MCF 10A (cell line): Measurements from ENCODE around the gene ATG2B. TPM values are rescaled to one million over a fixed set of nuclear protein-coding genes. Genes with fewer than 3 reads are reported as not detected.

Experiments used
- BruUV-seq: library from RNA; stranded (reverse); fragments of 400-500 nt; replicated peaks from 2 replicates; lab custom pipeline; 2021; lab: Mats Ljungman, UMichigan
- CTCF ChIA-PET: fragments of 300-600 bp; sonication (Branson Sonifier 250); formaldehyde crosslinking; extraction: SDS; loops from one replicate; lab custom pipeline; 2021; ENCODE audit warnings: antibody characterized with exemption, inconsistent platforms; lab: Yijun Ruan, JAX
- POLR2A ChIA-PET: fragments of 300-600, 350-650 bp; sonication (Branson Sonifier 250); formaldehyde crosslinking; extraction: SDS; loops from one replicate; lab custom pipeline; 2020; ENCODE audit warnings: antibody characterized with exemption, inconsistent platforms; lab: Yijun Ruan, JAX
- DNase-seq: peaks from one replicate; pipeline ENCODE4 v3.0.0-alpha.2; 2018; ENCODE audit not compliant: unreplicated experiment
- H3K27ac Mint-ChIP-seq: one replicate; pipeline ENCODE4 v1.8.0; 2022; ENCODE audit warnings: mild to moderate bottlenecking, low read depth, mixed read lengths; ENCODE audit not compliant: unreplicated experiment
- H3K27me3 Mint-ChIP-seq: one replicate; pipeline ENCODE4 v1.8.0; 2022; ENCODE audit warnings: mixed read lengths; ENCODE audit not compliant: insufficient read depth, unreplicated experiment
- H3K36me3 Mint-ChIP-seq: one replicate; pipeline ENCODE4 v1.8.0; 2022; ENCODE audit warnings: mild to moderate bottlenecking, moderate library complexity, mixed read lengths; ENCODE audit not compliant: insufficient read depth, unreplicated experiment
- H3K4me1 Mint-ChIP-seq: one replicate; pipeline ENCODE4 v1.8.0; 2022; ENCODE audit warnings: mixed read lengths; ENCODE audit not compliant: insufficient read depth, unreplicated experiment
- H3K4me3 Mint-ChIP-seq: one replicate; pipeline ENCODE4 v1.8.0; 2022; ENCODE audit warnings: mild to moderate bottlenecking, moderate library complexity, mixed read lengths; ENCODE audit not compliant: unreplicated experiment
- H3K9me3 Mint-ChIP-seq: one replicate; pipeline ENCODE4 v1.8.0; 2022; ENCODE audit warnings: mixed read lengths; ENCODE audit not compliant: unreplicated experiment
- CTCF ChIP-seq: fragments of 200-600 bp; IDR thresholded peaks from one replicate; pipeline ENCODE4 v1.8.0; 2022; ENCODE audit warnings: antibody characterized with exemption, mild to moderate bottlenecking; ENCODE audit not compliant: unreplicated experiment
- intact Hi-C: fragments of 100-400 bp; cut with micrococcal nuclease; formaldehyde crosslinking; loops from 2 replicates; pipeline ENCODE4 v1.14.1; 2022
- total RNA-seq: library from RNA; stranded (reverse); gene quantifications from 2 replicates; pipeline ENCODE4 v1.2.3, GENCODE V29; 2022

Gene ATG2B
- total RNA-seq, 1 experiment from 2014 or later, result 20.5 TPM

GRCh38 chr14:96273629-96274028, 89.5 kb downstream of the ATG2B start:
- POLR2A ChIA-PET, result interaction anchor here (1.6 to 1.9 kb wide), 3 partner anchors 48 to 175 kb away, joined by 5 to 8 read pairs (median 5); no protein-coding TSS in a partner anchor
- CTCF ChIA-PET, result interaction anchor here (0.9 to 10.2 kb wide), 10 partner anchors 11 to 279 kb away, joined by 3 to 298 read pairs (median 12); no protein-coding TSS in a partner anchor
- H3K27ac Mint-ChIP-seq, result no peak overlapping the region
- BruUV-seq, result no TSS peak
- no peak for TF ChIP-seq CTCF
- no peak overlapping the region for H3K4me3 Mint-ChIP-seq
- H3K9me3 Mint-ChIP-seq, result no peaks in the 10 kb centered on the region
- no peaks in the 10 kb centered on the region for H3K27me3 Mint-ChIP-seq
- H3K36me3 Mint-ChIP-seq, result peaks cover 4% of the 10 kb centered on the region
- intact Hi-C loops, result loop anchor here (2.0 to 10.0 kb wide), 2 partner anchors 217 to 709 kb away; no protein-coding TSS in a partner anchor
- H3K4me1 Mint-ChIP-seq, result peaks cover 26% of the 10 kb centered on the region
- no peak for DNase-seq

GRCh38 chr14:96272777-96273473, 90.2 kb downstream of the ATG2B start:
- BruUV-seq, result no TSS peak
- no peak overlapping the region for H3K27ac Mint-ChIP-seq
- H3K27me3 Mint-ChIP-seq, result no peaks in the 10 kb centered on the region
- TF ChIP-seq CTCF, result no peak
- intact Hi-C loops, result loop anchor here (10.0 kb wide), 1 partner anchor 708 kb away; no protein-coding TSS in a partner anchor
- no peaks in the 10 kb centered on the region for H3K36me3 Mint-ChIP-seq
- POLR2A ChIA-PET, result interaction anchor here (0.7 to 1.9 kb wide), 5 partner anchors 48 to 177 kb away, joined by 3 to 8 read pairs (median 3); no protein-coding TSS in a partner anchor
- H3K4me1 Mint-ChIP-seq, result peaks cover 27% of the 10 kb centered on the region
- CTCF ChIA-PET, result interaction anchor here (1.1 to 10.2 kb wide), 6 partner anchors 10 to 279 kb away, joined by 3 to 298 read pairs (median 33); no protein-coding TSS in a partner anchor
- no peak overlapping the region for H3K4me3 Mint-ChIP-seq
- DNase-seq, result peak; percentile 36
- no peaks in the 10 kb centered on the region for H3K9me3 Mint-ChIP-seq

- Mint-ChIP-seq H3K4me1 (peaks cover 38% of the 10 kb centered on the region), H3K27ac (no peak overlapping the region), H3K4me3 (no peak overlapping the region), H3K36me3 (no peaks in the 10 kb centered on the region), H3K27me3 (no peaks in the 10 kb centered on the region), H3K9me3 (no peaks in the 10 kb centered on the region)
- no TSS peak for BruUV-seq
- no peak for TF ChIP-seq CTCF
- ChIA-PET CTCF (interaction anchor here (0.6 to 10.2 kb wide), 7 partner anchors 15 to 729 kb away, joined by 3 to 298 read pairs (median 5); partner anchors contain the start of gene BDKRB1), POLR2A (interaction anchor here (0.8 to 1.2 kb wide), 4 partner anchors 15 to 266 kb away, joined by 3 to 5 read pairs (median 4); partner anchors contain the start of gene BDKRB1)
- peak; percentile 77 for DNase-seq
- intact Hi-C loops, result loop anchor here (1.0 to 10.0 kb wide), 2 partner anchors 171 to 707 kb away; no protein-coding TSS in a partner anchor
Measured at GRCh38 chr14:96271421-96271762, 91.7 kb downstream of the ATG2B start.
